Measurements from ENCODE around the gene GPX3. TPM values are rescaled to one million over a fixed set of nuclear protein-coding genes. Genes with fewer than 3 reads are reported as not detected.

The GPX3 gene
- total and polyA plus RNA-seq, 2 donors (not counting 3 experiments of a cell fraction or from before 2014, with no cell fraction given) = 5.1 to 17.1 TPM

GRCh38 chr5:151056379-151057325 lies 36.3 kb downstream of the GPX3 start:
- H3K36me3 ChIP-seq (ENCODE audit: control insufficient read depth in 2 of 2, extremely low read depth in 1 of 2, insufficient read depth in 2 of 2, low read length in 2 of 2) = peaks cover 0 to 38% of the 10 kb centered on the region in 2 experiments
- no peaks in the 10 kb centered on the region for H3K79me2 ChIP-seq (ENCODE audit: control insufficient read depth, insufficient read depth, low read length)
- no peak overlapping the region for H3K4me3 ChIP-seq (replicated peaks in 1 of 3; ENCODE audit: insufficient read depth in 1 of 3, low read depth in 1 of 3, low read length in 3 of 3)
- no peak overlapping the region for H3K27ac ChIP-seq (ENCODE audit: insufficient read depth, low read depth, low read length)
- no peaks in the 10 kb centered on the region for H3K9me3 ChIP-seq (replicated peaks; ENCODE audit: control insufficient read depth, insufficient read depth, low read length)
- peaks cover 7% of the 10 kb centered on the region for H3K4me1 ChIP-seq (ENCODE audit: control insufficient read depth, extremely low read depth, insufficient read depth, low read length)
- H3K27me3 ChIP-seq (ENCODE audit: control insufficient read depth in 2 of 2, insufficient read depth in 2 of 2, low read length in 2 of 2) = no peaks in the 10 kb centered on the region
- no peak overlapping the region for H2AFZ ChIP-seq (ENCODE audit: low read depth, low read length)
- no peaks in the 10 kb centered on the region for H4K20me1 ChIP-seq (replicated peaks; ENCODE audit: control insufficient read depth, extremely low read depth, insufficient read depth, low read length)
- H3K4me2 ChIP-seq (ENCODE audit: insufficient read depth, low read length) = no peak overlapping the region
- no peak for TF ChIP-seq POLR2A (IDR thresholded peaks at IDR 0.05; ENCODE audit: low read depth, low read length)
- no peak for TF ChIP-seq MYC (IDR thresholded peaks at IDR 0.05; ENCODE audit: low read depth, low read length)
- no peak for TF ChIP-seq MAX (IDR thresholded peaks at IDR 0.05; ENCODE audit: insufficient read depth, insufficient read length)
- TF ChIP-seq FOS (IDR thresholded peaks at IDR 0.05; ENCODE audit: borderline replicate concordance, insufficient read depth, low read length) = no peak
- no peak for TF ChIP-seq GATA2 (IDR thresholded peaks at IDR 0.05; ENCODE audit: insufficient read depth, insufficient read length, low read depth, low read length)
- TF ChIP-seq, protein P1, sequence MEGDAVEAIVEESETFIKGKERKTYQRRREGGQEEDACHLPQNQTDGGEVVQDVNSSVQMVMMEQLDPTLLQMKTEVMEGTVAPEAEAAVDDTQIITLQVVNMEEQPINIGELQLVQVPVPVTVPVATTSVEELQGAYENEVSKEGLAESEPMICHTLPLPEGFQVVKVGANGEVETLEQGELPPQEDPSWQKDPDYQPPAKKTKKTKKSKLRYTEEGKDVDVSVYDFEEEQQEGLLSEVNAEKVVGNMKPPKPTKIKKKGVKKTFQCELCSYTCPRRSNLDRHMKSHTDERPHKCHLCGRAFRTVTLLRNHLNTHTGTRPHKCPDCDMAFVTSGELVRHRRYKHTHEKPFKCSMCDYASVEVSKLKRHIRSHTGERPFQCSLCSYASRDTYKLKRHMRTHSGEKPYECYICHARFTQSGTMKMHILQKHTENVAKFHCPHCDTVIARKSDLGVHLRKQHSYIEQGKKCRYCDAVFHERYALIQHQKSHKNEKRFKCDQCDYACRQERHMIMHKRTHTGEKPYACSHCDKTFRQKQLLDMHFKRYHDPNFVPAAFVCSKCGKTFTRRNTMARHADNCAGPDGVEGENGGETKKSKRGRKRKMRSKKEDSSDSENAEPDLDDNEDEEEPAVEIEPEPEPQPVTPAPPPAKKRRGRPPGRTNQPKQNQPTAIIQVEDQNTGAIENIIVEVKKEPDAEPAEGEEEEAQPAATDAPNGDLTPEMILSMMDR (IDR thresholded peaks at IDR 0.05; ENCODE audit: extremely low read depth in 1 of 2, insufficient read depth in 1 of 2, low read depth in 1 of 2, low read length in 2 of 2) = no peak
- no peak for TF ChIP-seq JUN (IDR thresholded peaks at IDR 0.05; ENCODE audit: borderline replicate concordance, insufficient read depth, insufficient read length, low read depth)
- TF ChIP-seq POLR2AphosphoS5 (IDR thresholded peaks at IDR 0.05; ENCODE audit: insufficient read depth, low read depth, low read length) = no peak
- TF ChIP-seq EZH2 (IDR thresholded peaks at IDR 0.05; ENCODE audit: borderline replicate concordance, low read depth, low read length, severe bottlenecking) = no peak
- H3K9me1 ChIP-seq (replicated peaks; ENCODE audit: control insufficient read depth, extremely low read depth, insufficient read depth, low read length) = no peaks in the 10 kb centered on the region
- no TSS peak for BruUV-seq (replicated peaks)
- FAIRE-seq (no peak), DNase-seq (ENCODE audit: low read depth, low spot score) (no peak)
- ChIA-PET CTCF (interaction anchor here (1.1 to 2.6 kb wide), 3 partner anchors 8 to 59 kb away, joined by 4 to 15 read pairs (median 5); no protein-coding TSS in a partner anchor), POLR2A (no interaction called here)
- no peak overlapping the region for H3K9ac ChIP-seq (replicated peaks; ENCODE audit: extremely low read depth, insufficient read depth, low read length)
- intact Hi-C loops (cut with micrococcal nuclease) (no loop called here), dilution Hi-C loops (cut with MboI; ENCODE audit: extremely low pct_ligation_motif_present, low sequenced_read_pairs) (no loop called here)

Measured in endothelial cell of umbilical vein (primary cell).